GM19395 (cell line): ENCODE data around the gene PSMB10.
"Not testable (repeated sequence)": the region's sequence is repeated elsewhere in the genome, so short reads cannot be mapped to it uniquely, and the experiment has no call there.

Experiments
- ATAC-seq: cut with Tn5 transposase; IDR thresholded peaks from one replicate; pipeline ENCODE4 v1.9.1; 2021; ENCODE audit warnings: mild to moderate bottlenecking, moderate library complexity; ENCODE audit not compliant: unreplicated experiment

Gene PSMB10

DNA sequence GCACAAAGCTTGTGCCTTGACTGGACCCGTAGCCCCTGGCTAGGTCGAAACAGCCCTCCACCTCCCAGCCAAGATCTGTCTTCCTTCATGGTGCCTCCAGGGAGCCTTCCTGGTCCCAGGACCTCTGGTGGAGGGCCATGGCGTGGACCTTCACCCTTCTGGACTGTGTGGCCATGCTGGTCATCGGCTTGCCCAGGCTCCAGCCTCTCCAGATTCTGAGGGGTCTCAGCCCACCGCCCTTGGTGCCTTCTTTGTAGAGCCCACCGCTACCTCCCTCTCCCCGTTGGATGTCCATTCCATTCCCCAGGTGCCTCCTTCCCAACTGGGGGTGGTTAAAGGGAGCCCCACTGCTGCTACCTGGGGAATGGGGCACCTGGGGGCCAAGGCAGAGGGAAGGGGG is 8.5 kb downstream of the PSMB10 start:
- no peak for ATAC-seq

- no peak for ATAC-seq
These were observed 9.3 kb downstream of the PSMB10 start for GRCh38 chr16:67927131-67927941.

DNA sequence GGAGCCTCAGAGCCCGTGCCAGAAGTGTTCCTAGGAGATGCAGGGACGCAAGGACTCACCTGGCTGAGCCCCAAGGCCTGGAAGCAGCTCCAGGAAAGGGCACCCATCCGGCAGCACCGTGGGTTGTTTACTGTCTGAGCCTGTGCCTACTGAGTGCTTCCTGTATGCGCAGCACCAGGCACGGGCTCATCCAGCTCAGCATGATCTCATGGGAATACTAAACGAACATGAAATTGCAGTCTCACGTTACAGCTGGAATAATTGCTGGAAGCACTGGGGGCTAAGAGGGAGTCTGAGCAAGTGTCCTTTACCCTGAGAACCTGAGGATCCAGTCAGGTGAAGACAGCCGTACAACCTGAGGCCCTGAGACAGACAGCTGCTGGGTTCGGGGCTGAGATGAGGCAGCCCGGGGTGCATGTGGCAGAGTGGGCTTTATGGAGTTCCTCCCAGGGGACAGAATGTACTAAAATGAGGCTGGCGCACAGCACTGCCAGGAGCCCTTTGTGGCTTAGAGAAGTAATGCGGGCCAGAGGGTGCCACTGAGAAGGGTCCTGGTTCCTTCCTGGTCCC is 10.4 kb downstream of the PSMB10 start:
- ATAC-seq = no peak

DNA sequence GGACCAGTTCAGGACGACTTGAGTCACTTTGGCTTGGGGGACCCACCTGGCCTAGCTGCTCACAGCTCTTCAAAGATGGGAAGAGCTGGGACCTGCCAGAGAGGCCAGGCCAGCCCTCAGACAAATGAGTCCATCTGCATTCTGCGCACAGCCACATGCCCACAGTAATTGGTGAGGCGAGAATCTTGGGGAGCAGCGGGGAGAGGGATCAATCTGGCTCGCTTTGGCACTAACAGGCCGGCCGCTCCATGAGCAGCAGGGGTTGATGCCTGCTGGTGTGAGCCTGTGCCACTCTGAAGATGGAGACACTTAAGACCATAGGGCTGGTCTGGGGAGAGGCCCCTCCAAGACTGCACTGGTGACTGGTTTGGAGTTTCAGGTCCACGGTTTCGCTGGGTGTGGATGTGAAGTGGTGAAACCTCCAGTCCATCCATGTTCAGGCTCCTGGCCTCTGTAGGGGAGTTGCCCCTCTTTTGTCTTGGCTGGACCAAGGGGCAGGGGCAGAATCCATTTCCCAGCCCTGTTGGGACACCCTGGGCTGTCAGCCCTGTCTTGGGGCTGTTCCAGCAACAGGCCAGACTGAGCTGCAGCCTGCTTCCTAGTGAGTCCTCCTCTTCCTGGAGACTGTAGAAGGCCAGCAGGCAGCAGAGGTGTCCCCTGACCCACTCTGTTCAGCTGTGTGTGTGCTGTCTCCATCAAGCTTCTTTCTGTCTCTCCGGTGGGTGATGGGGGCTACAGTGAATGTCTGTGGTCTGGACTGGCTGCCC is 12.3 kb downstream of the PSMB10 start:
- ATAC-seq = no peak

GRCh38 chr16:67923414-67924116 is 13.1 kb downstream of the PSMB10 start:
- ATAC-seq = no peak

- no peak for ATAC-seq
These were observed 13.9 kb downstream of the PSMB10 start for GRCh38 chr16:67922740-67923139.

DNA sequence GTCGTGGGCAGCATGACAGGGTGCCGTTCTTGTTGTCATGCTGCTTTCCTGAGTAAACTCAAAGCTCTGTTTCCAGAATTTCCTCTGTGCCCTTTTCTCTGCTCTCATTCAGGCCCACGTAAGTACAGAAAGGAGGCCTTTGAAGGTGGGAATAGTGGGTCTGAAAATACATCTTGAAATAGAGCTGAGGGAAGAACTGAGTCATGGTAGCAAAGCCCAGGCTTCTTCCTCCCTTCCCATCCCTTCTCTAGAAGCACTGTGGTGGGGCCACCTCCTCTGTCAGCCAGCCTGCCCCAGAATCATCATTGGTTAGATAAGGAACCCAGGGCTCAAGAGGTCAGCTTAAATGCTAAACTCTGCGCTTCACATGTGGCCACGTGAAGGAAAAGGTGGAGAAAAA is 14.4 kb downstream of the PSMB10 start:
- no peak for ATAC-seq

GRCh38 chr16:67919622-67920221 is 16.9 kb downstream of the PSMB10 start:
- ATAC-seq = no peak

GRCh38 chr16:67917852-67918236 is 18.8 kb downstream of the PSMB10 start:
- no peak for ATAC-seq

GRCh38 chr16:67917140-67917851 is 19.4 kb downstream of the PSMB10 start:
- ATAC-seq = no peak

GRCh38 chr16:67915831-67916723 is 20.6 kb downstream of the PSMB10 start:
- ATAC-seq = no peak

DNA sequence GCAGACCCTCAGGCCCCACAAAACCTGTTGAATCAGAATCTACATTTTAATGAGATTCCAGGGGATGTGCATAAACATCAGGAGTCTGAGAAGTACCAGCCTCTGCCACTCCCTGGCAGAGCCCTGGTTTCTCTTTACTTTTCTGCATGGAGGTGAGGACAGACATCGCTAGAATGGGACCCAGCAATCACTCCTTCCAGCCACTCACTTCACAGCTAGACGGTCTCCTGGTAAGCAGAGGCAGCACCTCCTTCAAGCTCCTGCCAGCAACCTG is 21.2 kb downstream of the PSMB10 start:
- ATAC-seq = not testable (repeated sequence)

DNA sequence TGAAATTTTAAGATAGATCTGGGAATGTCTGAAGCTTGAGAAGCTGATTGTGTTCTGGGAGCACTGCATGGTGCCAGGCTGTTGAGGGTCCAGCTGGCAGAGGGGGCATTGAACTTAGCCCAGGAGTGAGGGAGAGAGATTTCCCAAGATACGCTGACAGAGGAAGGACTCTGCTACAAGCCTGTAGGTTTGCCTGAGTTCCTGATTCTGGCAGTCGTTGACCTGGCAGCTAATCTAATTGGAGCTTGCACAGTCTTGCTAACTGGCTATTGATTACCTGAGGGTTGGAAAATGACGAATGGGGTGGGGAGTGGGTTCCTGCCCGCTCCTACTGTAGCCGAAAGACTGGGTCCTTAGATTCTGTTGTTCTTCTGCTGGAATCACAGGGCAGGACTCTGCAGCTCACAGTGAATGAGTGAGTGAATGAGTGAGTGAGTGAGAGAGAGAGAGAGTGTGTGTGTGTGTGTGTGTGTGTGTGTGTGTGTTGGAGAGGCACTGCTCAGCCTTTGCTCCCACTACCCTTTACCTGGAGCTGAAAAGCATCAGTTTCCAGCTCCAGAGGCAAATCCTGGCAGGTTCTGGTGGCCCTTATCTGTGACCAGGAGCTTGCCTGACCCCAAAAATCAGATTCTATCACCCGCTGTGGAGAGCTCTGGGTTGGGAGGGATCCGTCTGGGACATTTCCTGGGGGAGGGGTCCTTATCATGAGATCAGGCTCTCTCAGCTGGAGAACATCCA is 21.7 kb downstream of the PSMB10 start:
- no peak for ATAC-seq

DNA sequence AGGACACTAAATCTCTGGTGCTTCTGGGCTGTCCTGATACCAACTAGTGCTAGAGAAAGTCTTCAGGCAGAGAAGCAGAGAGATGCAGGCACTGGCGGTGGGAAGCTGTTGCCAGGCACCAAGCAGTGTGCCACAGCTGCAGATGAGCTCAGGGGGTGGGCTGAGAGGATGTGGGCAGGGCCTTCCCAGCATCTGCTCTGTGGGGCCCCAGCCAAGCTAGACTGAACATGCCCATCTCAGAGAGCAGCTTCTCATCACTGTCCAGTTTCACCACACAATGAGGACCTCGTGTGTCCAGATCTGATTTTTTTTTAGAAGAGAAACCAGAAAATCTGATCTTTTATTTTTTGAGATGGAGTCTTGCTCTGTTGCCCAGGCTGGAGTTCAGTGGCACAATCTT is 26.5 kb downstream of the PSMB10 start:
- ATAC-seq = no peak

- no peak for ATAC-seq
These were observed 27.5 kb downstream of the PSMB10 start for GRCh38 chr16:67909056-67909742.

- ATAC-seq = no peak
These were observed 29.1 kb downstream of the PSMB10 start for GRCh38 chr16:67907397-67908180.

DNA sequence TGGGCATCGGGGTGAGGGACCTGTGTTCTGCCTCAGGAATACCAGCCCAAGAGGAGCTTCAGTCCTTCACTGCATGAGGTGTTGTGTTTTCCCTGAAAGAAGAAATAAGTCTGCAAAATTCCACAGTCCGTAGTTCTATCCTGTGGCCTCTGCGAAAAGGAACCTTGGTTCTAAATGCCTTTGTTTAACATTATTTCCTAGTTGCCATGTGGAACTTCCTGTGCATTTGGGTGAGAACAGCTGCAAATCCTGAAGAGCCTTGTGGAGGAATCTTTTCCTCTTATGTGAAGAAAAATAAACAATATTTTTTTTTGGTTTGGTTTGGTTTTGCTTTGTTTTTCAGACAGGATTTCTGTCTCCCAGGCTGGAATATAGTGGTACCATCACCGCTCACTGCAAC is 33.8 kb downstream of the PSMB10 start:
- no peak for ATAC-seq

DNA sequence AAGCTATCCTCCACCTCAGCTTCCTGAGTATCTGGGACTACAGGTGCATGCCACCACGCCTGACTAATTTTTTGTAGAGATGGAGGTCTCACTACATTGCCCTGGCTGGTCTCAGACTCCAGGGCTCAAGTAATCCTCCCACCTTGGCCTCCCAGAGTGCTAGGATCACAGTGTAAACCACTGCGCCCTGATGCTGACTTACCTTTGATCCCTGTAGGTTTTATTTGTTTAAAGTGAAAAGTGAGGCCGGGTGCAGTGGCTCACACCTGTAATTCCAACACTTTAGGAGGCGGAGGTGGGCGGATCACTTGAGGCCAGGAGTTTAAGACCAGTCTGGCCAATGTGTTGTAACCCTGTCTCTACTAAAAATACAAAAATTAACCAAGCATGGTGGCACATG is 34.9 kb downstream of the PSMB10 start:
- no peak for ATAC-seq
